Measurements from ENCODE around the gene CARD9. TPM values are rescaled to one million over a fixed set of nuclear protein-coding genes. Genes with fewer than 3 reads are reported as not detected.

The CARD9 gene
- total and polyA plus RNA-seq, 10 donors: 5.7 to 25.5 (median 18.2) TPM

GRCh38 chr9:136336881-136337280 lies 36.6 kb downstream of the CARD9 start:
- peaks cover 0 to 25% (median 4%) of the 10 kb centered on the region in 6 donors for H3K36me3 ChIP-seq
- TF ChIP-seq POLR2A (IDR thresholded peaks at IDR 0.05) (no peak), POLR2AphosphoS5 (IDR thresholded peaks at IDR 0.05) (no peak)
- TF ChIP-seq, protein P1, sequence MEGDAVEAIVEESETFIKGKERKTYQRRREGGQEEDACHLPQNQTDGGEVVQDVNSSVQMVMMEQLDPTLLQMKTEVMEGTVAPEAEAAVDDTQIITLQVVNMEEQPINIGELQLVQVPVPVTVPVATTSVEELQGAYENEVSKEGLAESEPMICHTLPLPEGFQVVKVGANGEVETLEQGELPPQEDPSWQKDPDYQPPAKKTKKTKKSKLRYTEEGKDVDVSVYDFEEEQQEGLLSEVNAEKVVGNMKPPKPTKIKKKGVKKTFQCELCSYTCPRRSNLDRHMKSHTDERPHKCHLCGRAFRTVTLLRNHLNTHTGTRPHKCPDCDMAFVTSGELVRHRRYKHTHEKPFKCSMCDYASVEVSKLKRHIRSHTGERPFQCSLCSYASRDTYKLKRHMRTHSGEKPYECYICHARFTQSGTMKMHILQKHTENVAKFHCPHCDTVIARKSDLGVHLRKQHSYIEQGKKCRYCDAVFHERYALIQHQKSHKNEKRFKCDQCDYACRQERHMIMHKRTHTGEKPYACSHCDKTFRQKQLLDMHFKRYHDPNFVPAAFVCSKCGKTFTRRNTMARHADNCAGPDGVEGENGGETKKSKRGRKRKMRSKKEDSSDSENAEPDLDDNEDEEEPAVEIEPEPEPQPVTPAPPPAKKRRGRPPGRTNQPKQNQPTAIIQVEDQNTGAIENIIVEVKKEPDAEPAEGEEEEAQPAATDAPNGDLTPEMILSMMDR (IDR thresholded peaks at IDR 0.05 in 8 of 11, conservative IDR thresholded peaks at IDR 0.05 in 3 of 11): no peak
- H3K27me3 ChIP-seq (replicated peaks in 1 of 7): no peaks in the 10 kb centered on the region
- H3K27ac ChIP-seq: no peak overlapping the region
- no peak overlapping the region for H3K4me3 ChIP-seq
- no peaks in the 10 kb centered on the region for H3K9me3 ChIP-seq
- WGBS, 5 donors: 90 to 98% (median 95%) methylated on average over 5 to 23 of the region's 23 CpGs; no CpG with 5 or more reads in 1 of the 5 donors
- intact Hi-C loops (cut with DNase I; ENCODE audit: low total_unique reads): no loop called here
- DNase-seq: no peak
- H3K4me1 ChIP-seq: peaks cover 0 to 11% (median 4%) of the 10 kb centered on the region in 6 donors

DNA sequence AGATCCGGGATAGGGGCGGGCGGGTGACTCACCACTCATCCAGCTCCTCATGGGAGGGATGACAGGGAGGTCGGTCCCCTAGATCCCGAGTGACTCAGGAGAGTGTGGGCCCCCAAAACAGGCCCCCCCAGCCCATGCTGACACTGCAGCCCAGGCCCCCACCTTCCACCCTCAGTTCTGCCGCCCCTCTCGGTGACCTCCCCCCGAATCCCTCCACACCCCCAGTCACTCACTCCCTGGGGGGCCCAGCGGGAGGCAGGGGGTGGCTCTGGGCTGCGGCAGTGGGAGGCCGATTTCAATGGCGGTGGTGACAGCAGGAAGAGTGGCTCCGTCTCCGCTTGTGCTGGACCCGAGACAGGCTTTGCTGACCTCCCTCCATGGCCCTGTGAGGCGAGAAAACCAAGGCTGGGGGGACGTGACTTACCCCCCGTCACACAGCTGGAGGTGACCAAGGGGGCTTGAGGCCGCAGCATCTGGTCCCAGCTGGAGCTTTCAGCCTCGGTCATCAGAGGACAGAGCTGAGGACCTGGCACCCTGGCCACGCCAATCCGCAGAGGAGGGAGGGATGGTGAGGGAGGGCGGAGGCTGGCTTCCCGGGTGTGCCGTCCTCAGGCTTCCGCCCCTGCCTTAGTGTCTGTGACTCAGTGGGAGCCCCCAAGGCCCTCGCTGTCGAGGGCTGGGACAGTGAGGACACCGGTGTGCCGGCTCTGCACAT lies 37.2 kb downstream of the CARD9 start:
- H3K4me1 ChIP-seq: peaks cover 0 to 7% (median 2%) of the 10 kb centered on the region in 6 donors
- peak overlapping the region in 1 of 8 donors; percentile 16 for H3K27ac ChIP-seq
- H3K9me3 ChIP-seq: no peaks in the 10 kb centered on the region
- DNase-seq: no peak
- no peaks in the 10 kb centered on the region for H3K27me3 ChIP-seq (replicated peaks in 1 of 7)
- H3K4me3 ChIP-seq: no peak overlapping the region
- WGBS, 5 donors: 76 to 90% (median 87%) methylated on average over 11 to 30 of the region's 30 CpGs
- H3K36me3 ChIP-seq: peaks cover 0 to 25% (median 4%) of the 10 kb centered on the region in 6 donors
- intact Hi-C loops (cut with DNase I; ENCODE audit: low total_unique reads): no loop called here
- TF ChIP-seq, protein P1 (IDR thresholded peaks at IDR 0.05 in 8 of 11, conservative IDR thresholded peaks at IDR 0.05 in 3 of 11): no peak
- TF ChIP-seq POLR2AphosphoS5 (IDR thresholded peaks at IDR 0.05): peak in 1 of 3 donors; percentile 55

GRCh38 chr9:136335296-136336155 lies 37.9 kb downstream of the CARD9 start:
- intact Hi-C loops (cut with DNase I; ENCODE audit: low total_unique reads): no loop called here

More at GRCh38 chr9:136335296-136336155, 37.9 kb downstream of the CARD9 start:
- 82 to 90% (median 85%) methylated on average over 21 to 26 of the region's 26 CpGs for WGBS, 5 donors
- H3K4me1 ChIP-seq: peaks cover 0 to 11% (median 2%) of the 10 kb centered on the region in 6 donors
- no peak overlapping the region for H3K4me3 ChIP-seq
- TF ChIP-seq, protein P1 (IDR thresholded peaks at IDR 0.05 in 8 of 11, conservative IDR thresholded peaks at IDR 0.05 in 3 of 11): no peak
- no peak for TF ChIP-seq POLR2AphosphoS5 (IDR thresholded peaks at IDR 0.05)
- TF ChIP-seq POLR2A (IDR thresholded peaks at IDR 0.05): no peak
- no peaks in the 10 kb centered on the region for H3K27me3 ChIP-seq (replicated peaks in 1 of 7)
- no peaks in the 10 kb centered on the region for H3K9me3 ChIP-seq
- DNase-seq: no peak
- H3K36me3 ChIP-seq: peaks cover 0 to 25% (median 4%) of the 10 kb centered on the region in 6 donors
- no peak overlapping the region for H3K27ac ChIP-seq
